Stimulated activated CD4-positive, alpha-beta T cell treated with anti-CD3 and anti-CD28 coated beads, Interleukin-12 subunit alpha, Interleukin-12 subunit beta, amount 100 ng/mL, for 24 hours (primary cell): Measurements from ENCODE around the gene PPP1R3E.

Source experiments
- DNase-seq, 2 experiments: peaks; one replicate each; pipeline ENCODE4 v3.0.0-alpha.2; 2020; ENCODE audit warnings: low read depth in 2 of 2

PPP1R3E gene

DNA sequence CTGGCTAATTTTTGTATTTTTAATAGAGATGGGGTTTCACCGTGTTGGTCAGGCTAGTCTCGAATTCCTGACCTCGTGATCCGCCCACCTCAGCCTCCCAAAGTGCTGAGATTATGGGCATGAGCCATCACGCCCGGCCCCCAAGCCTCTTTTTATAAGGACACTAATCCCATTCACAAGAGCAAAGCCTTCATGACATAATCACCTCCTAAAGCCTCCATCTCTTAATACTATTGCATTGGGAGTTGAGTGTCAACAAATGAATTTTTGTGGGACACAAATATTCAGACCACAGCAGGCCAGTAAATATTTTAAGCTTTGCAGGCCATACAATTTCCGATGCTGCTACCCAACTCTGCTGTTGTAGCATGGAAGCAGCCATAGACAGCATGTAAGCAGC is 54.1 kb downstream of the PPP1R3E start:
- DNase-seq = no peak
